WTC11 (cell line): ENCODE data around the gene SFTA2. TPM values are rescaled to one million over a fixed set of nuclear protein-coding genes. Genes with fewer than 3 reads are reported as not detected.

ENCODE experiments used
- ATAC-seq: fragments of 200-7000 bp; cut with Tn5 transposase; 2 replicates; pipeline ENCODE4 v1.10.0; 2021; ENCODE audit warnings: mild to moderate bottlenecking, moderate library complexity
- CTCF ChIA-PET: fragments of 300-600 bp; sonication (Branson Sonifier 250); formaldehyde crosslinking; loops from one replicate; lab custom pipeline; 2021; ENCODE audit warnings: antibody characterized with exemption; lab: Charles Lee
- POLR2A ChIA-PET: fragments of 350-600 bp; sonication (Branson Sonifier 250); formaldehyde crosslinking; loops from one replicate; lab custom pipeline; 2021; ENCODE audit warnings: antibody characterized with exemption; lab: Charles Lee
- DNase-seq: peaks from one replicate; pipeline ENCODE4 v3.0.0; 2021; ENCODE audit warnings: low spot score
- H3K27ac Mint-ChIP-seq: 2 replicates; pipeline ENCODE4 v1.8.0; 2021; ENCODE audit warnings: mixed read lengths
- H3K27me3 Mint-ChIP-seq: 2 replicates; pipeline ENCODE4 v1.8.0; 2021; ENCODE audit warnings: low read depth, mild to moderate bottlenecking, moderate library complexity, mixed read lengths
- H3K36me3 Mint-ChIP-seq: 2 replicates; pipeline ENCODE4 v1.8.0; 2021; ENCODE audit warnings: mixed read lengths
- H3K4me1 Mint-ChIP-seq: 2 replicates; pipeline ENCODE4 v1.8.0; 2022; ENCODE audit warnings: mixed read lengths
- H3K4me3 Mint-ChIP-seq: 2 replicates; pipeline ENCODE4 v1.8.0; 2021; ENCODE audit warnings: mild to moderate bottlenecking, moderate library complexity, mixed read lengths
- H3K9me3 Mint-ChIP-seq: 2 replicates; pipeline ENCODE4 v1.8.0; 2021; ENCODE audit warnings: mixed read lengths
- CTCF ChIP-seq: fragments of 200-600 bp; IDR thresholded peaks from 2 replicates; pipeline ENCODE4 v1.8.0; 2022; ENCODE audit warnings: antibody characterized with exemption
- ELF4 ChIP-seq: sonication (generic); formaldehyde crosslinking; IDR thresholded peaks from 2 replicates; pipeline ENCODE4 v1.8.1; 2022; ENCODE audit warnings: low read depth, mild to moderate bottlenecking, moderate library complexity, missing genetic modification reagents
- GRHL2 ChIP-seq: fragments of 250-450 bp; sonication (Bioruptor Pico); IDR thresholded peaks from 2 replicates; pipeline ENCODE4 v1.8.0; 2022; ENCODE audit warnings: mild to moderate bottlenecking, moderate library complexity; ENCODE audit not compliant: insufficient replicate concordance, severe bottlenecking
- JAZF1 ChIP-seq: fragments of 250-450 bp; sonication (Bioruptor Pico); IDR thresholded peaks from 2 replicates; pipeline ENCODE4 v1.9.0; 2021; ENCODE audit warnings: moderate library complexity, mild to moderate bottlenecking, inconsistent platforms
- JUN ChIP-seq: sonication (generic); formaldehyde crosslinking; IDR thresholded peaks from 2 replicates; pipeline ENCODE4 v1.8.0; 2023; ENCODE audit warnings: mild to moderate bottlenecking, missing genetic modification reagents
- NR2C2 ChIP-seq: sonication (generic); formaldehyde crosslinking; IDR thresholded peaks from 2 replicates; pipeline ENCODE4 v1.8.0; 2022; ENCODE audit warnings: mild to moderate bottlenecking, missing genetic modification reagents
- RORB ChIP-seq: fragments of 250-450 bp; sonication (Bioruptor Pico); IDR thresholded peaks from 2 replicates; pipeline ENCODE4 v1.9.0; 2021; ENCODE audit warnings: mild to moderate bottlenecking
- SMAD4 ChIP-seq: sonication (generic); formaldehyde crosslinking; IDR thresholded peaks from 2 replicates; pipeline ENCODE4 v1.8.0; 2022; ENCODE audit warnings: mild to moderate bottlenecking, missing genetic modification reagents
- ZNF138 ChIP-seq: sonication (generic); formaldehyde crosslinking; conservative IDR thresholded peaks from 2 replicates; pipeline ENCODE4 v1.8.1; 2022; ENCODE audit warnings: mild to moderate bottlenecking, moderate library complexity, missing genetic modification reagents
- ZNF219 ChIP-seq: sonication (generic); formaldehyde crosslinking; IDR thresholded peaks from 2 replicates; pipeline ENCODE4 v1.8.0; 2023; ENCODE audit warnings: missing genetic modification reagents, mild to moderate bottlenecking, borderline replicate concordance
- ZNF532 ChIP-seq: fragments of 250-450 bp; sonication (Bioruptor Pico); IDR thresholded peaks from 2 replicates; pipeline ENCODE4 v1.9.0; 2021; ENCODE audit warnings: mild to moderate bottlenecking, borderline replicate concordance
- total RNA-seq: library from RNA; stranded (reverse); gene quantifications from 3 replicates; pipeline ENCODE4 v1.2.3, GENCODE V29; 2021
- TF ChIP-seq, protein P1 (sequence below): fragments of 250-450 bp; sonication (Bioruptor Pico); IDR thresholded peaks from 2 replicates; pipeline ENCODE4 v2.1.2; 2022; ENCODE audit warnings: mild to moderate bottlenecking, moderate library complexity
- TF ChIP-seq, protein P2 (sequence below): sonication (generic); formaldehyde crosslinking; IDR thresholded peaks from 2 replicates; pipeline ENCODE4 v1.8.1; 2022; ENCODE audit warnings: missing genetic modification reagents, borderline replicate concordance
- TF ChIP-seq, protein P3 (sequence below): sonication (generic); formaldehyde crosslinking; IDR thresholded peaks from 2 replicates; pipeline ENCODE4 v1.8.0; 2022; ENCODE audit warnings: missing genetic modification reagents
- TF ChIP-seq, protein P4 (sequence below): sonication (generic); formaldehyde crosslinking; IDR thresholded peaks from 2 replicates; pipeline ENCODE4 v1.8.0; 2022; ENCODE audit warnings: mild to moderate bottlenecking, missing genetic modification reagents

The SFTA2 gene
- total RNA-seq, 1 experiment from 2014 or later, result not detected

GRCh38 chr6:30898750-30899360, 33.1 kb downstream of the SFTA2 start:
- Mint-ChIP-seq H3K4me1 (no peaks in the 10 kb centered on the region), H3K9me3 (no peaks in the 10 kb centered on the region), H3K27ac (no peak overlapping the region), H3K4me3 (no peak overlapping the region), H3K27me3 (no peaks in the 10 kb centered on the region), H3K36me3 (peaks cover 46% of the 10 kb centered on the region)
- POLR2A ChIA-PET, result no interaction called here
- no peak for DNase-seq
- no peak for ATAC-seq
- CTCF ChIA-PET, result interaction anchor here (1.1 to 1.8 kb wide), 2 partner anchors 15 to 70 kb away, joined by 4 read pairs; partner anchors contain the start of gene VARS2
- TF ChIP-seq ELF4 (no peak), ZNF138 (CRISPR knock-in tag) (no peak), RORB (CRISPR knock-in tag) (no peak), GRHL2 (CRISPR knock-in tag) (no peak), ZNF532 (CRISPR knock-in tag) (no peak), JUN (CRISPR knock-in tag) (no peak), ZNF219 (CRISPR knock-in tag) (no peak), CTCF (no peak), SMAD4 (CRISPR knock-in tag) (no peak)
- TF ChIP-seq, protein P1, sequence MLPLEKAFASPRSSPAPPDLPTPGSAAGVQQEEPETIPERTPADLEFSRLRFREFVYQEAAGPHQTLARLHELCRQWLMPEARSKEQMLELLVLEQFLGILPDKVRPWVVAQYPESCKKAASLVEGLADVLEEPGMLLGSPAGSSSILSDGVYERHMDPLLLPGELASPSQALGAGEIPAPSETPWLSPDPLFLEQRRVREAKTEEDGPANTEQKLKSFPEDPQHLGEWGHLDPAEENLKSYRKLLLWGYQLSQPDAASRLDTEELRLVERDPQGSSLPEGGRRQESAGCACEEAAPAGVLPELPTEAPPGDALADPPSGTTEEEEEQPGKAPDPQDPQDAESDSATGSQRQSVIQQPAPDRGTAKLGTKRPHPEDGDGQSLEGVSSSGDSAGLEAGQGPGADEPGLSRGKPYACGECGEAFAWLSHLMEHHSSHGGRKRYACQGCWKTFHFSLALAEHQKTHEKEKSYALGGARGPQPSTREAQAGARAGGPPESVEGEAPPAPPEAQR, result no peak
- TF ChIP-seq, protein P2, sequence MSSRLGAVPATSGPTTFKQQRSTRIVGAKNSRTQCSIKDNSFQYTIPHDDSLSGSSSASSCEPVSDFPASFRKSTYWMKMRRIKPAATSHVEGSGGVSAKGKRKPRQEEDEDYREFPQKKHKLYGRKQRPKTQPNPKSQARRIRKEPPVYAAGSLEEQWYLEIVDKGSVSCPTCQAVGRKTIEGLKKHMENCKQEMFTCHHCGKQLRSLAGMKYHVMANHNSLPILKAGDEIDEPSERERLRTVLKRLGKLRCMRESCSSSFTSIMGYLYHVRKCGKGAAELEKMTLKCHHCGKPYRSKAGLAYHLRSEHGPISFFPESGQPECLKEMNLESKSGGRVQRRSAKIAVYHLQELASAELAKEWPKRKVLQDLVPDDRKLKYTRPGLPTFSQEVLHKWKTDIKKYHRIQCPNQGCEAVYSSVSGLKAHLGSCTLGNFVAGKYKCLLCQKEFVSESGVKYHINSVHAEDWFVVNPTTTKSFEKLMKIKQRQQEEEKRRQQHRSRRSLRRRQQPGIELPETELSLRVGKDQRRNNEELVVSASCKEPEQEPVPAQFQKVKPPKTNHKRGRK, result no peak
- TF ChIP-seq, all 79 proteins: peak for 0

GRCh38 chr6:30897882-30898281, 34.1 kb downstream of the SFTA2 start:
- no peak for DNase-seq
- Mint-ChIP-seq H3K27me3 (no peaks in the 10 kb centered on the region), H3K36me3 (peaks cover 50% of the 10 kb centered on the region), H3K4me3 (no peak overlapping the region), H3K9me3 (no peaks in the 10 kb centered on the region), H3K4me1 (peaks cover under 1% of the 10 kb centered on the region), H3K27ac (no peak overlapping the region)
- ChIA-PET POLR2A (no interaction called here), CTCF (no interaction called here)
- ATAC-seq, result no peak
- TF ChIP-seq, protein P3, sequence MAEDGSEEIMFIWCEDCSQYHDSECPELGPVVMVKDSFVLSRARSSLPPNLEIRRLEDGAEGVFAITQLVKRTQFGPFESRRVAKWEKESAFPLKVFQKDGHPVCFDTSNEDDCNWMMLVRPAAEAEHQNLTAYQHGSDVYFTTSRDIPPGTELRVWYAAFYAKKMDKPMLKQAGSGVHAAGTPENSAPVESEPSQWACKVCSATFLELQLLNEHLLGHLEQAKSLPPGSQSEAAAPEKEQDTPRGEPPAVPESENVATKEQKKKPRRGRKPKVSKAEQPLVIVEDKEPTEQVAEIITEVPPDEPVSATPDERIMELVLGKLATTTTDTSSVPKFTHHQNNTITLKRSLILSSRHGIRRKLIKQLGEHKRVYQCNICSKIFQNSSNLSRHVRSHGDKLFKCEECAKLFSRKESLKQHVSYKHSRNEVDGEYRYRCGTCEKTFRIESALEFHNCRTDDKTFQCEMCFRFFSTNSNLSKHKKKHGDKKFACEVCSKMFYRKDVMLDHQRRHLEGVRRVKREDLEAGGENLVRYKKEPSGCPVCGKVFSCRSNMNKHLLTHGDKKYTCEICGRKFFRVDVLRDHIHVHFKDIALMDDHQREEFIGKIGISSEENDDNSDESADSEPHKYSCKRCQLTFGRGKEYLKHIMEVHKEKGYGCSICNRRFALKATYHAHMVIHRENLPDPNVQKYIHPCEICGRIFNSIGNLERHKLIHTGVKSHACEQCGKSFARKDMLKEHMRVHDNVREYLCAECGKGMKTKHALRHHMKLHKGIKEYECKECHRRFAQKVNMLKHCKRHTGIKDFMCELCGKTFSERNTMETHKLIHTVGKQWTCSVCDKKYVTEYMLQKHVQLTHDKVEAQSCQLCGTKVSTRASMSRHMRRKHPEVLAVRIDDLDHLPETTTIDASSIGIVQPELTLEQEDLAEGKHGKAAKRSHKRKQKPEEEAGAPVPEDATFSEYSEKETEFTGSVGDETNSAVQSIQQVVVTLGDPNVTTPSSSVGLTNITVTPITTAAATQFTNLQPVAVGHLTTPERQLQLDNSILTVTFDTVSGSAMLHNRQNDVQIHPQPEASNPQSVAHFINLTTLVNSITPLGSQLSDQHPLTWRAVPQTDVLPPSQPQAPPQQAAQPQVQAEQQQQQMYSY, result no peak
- TF ChIP-seq, protein P4, sequence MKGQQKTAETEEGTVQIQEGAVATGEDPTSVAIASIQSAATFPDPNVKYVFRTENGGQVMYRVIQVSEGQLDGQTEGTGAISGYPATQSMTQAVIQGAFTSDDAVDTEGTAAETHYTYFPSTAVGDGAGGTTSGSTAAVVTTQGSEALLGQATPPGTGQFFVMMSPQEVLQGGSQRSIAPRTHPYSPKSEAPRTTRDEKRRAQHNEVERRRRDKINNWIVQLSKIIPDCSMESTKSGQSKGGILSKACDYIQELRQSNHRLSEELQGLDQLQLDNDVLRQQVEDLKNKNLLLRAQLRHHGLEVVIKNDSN (CRISPR knock-in tag), result no peak
- TF ChIP-seq JAZF1 (CRISPR knock-in tag) (no peak), NR2C2 (CRISPR knock-in tag) (no peak)
